HCT116 (cell line): Measurements from ENCODE around the gene EPS8.

Source experiments
- EGR1 ChIP-seq: IDR thresholded peaks from 2 replicates; pipeline ENCODE4 v1.6.1; 2012; ENCODE audit warnings: low read depth
- EZH2 ChIP-seq: fragments of 200-600 bp; sonication (generic); IDR thresholded peaks from 2 replicates; pipeline ENCODE4 v1.6.1; 2017; ENCODE audit warnings: antibody characterized with exemption, mixed run types
- JUND ChIP-seq: IDR thresholded peaks from 2 replicates; pipeline ENCODE4 v1.6.1; 2012
- POLR2AphosphoS5 ChIP-seq: IDR thresholded peaks from 2 replicates; pipeline ENCODE4 v1.6.1; 2011; ENCODE audit warnings: mild to moderate bottlenecking, low read depth, low read length, moderate library complexity
- RAD21 ChIP-seq: IDR thresholded peaks from 2 replicates; pipeline ENCODE4 v1.6.1; 2012; ENCODE audit warnings: low read depth, mild to moderate bottlenecking
- REST ChIP-seq: IDR thresholded peaks from 2 replicates; pipeline ENCODE4 v1.6.1; 2012; ENCODE audit warnings: low read depth
- YY1 ChIP-seq: IDR thresholded peaks from 2 replicates; pipeline ENCODE4 v1.6.1; 2011; ENCODE audit warnings: low read length, low read depth, moderate library complexity, mild to moderate bottlenecking; ENCODE audit not compliant: insufficient replicate concordance; ENCODE audit errors: extremely low read depth
- ZBTB33 ChIP-seq: IDR thresholded peaks from 2 replicates; pipeline ENCODE4 v1.6.1; 2011; ENCODE audit warnings: mild to moderate bottlenecking, low read length, moderate library complexity; ENCODE audit not compliant: insufficient replicate concordance; ENCODE audit errors: extremely low read depth
- ZNF274 ChIP-seq: fragments of 200-500 bp; sonication (Bioruptor generic); IDR thresholded peaks from 2 replicates; pipeline ENCODE4 v1.6.1; 2014; ENCODE audit warnings: mild to moderate bottlenecking, low read depth, low read length, inconsistent platforms
- TF ChIP-seq, protein P1 (sequence below), 3 experiments: fragments of 200-600 bp in 1 of 3; sonication (generic) in 1 of 3; IDR thresholded peaks in 2 of 3; conservative IDR thresholded peaks in 1 of 3; 2 replicates each; pipeline ENCODE4 v1.5.1; 2012 to 2017; ENCODE audit warnings: low read depth in 2 of 3, low read length in 2 of 3, antibody characterized with exemption in 1 of 3, borderline replicate concordance in 1 of 3, control low read depth in 1 of 3, mild to moderate bottlenecking in 1 of 3, mixed read lengths in 1 of 3, mixed run types in 1 of 3, moderate library complexity in 1 of 3; ENCODE audit not compliant: insufficient read depth in 1 of 3
- TF ChIP-seq, protein P2 (sequence below): IDR thresholded peaks from 2 replicates; pipeline ENCODE4 v1.6.1; 2012

DNA sequence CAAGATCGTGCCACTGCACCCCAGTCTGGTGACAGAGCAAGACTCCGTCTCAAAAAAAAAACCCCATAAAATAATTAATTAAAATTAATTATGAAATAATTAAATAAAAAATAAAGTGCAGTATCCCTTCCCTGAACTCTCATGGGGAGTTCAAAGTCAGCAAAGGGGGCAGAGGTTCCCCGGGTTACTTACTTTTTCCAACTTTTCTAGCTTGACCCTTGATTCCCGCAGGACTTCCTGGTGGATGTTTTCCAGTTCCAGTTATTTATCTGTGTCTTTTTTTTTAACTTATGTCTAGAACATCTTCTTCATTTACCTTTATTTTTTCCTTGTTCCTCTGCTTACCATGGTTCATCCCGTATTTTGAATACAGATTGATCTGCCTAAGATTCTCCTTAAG is 197.4 kb downstream of the EPS8 start:
- TF ChIP-seq, protein P1, sequence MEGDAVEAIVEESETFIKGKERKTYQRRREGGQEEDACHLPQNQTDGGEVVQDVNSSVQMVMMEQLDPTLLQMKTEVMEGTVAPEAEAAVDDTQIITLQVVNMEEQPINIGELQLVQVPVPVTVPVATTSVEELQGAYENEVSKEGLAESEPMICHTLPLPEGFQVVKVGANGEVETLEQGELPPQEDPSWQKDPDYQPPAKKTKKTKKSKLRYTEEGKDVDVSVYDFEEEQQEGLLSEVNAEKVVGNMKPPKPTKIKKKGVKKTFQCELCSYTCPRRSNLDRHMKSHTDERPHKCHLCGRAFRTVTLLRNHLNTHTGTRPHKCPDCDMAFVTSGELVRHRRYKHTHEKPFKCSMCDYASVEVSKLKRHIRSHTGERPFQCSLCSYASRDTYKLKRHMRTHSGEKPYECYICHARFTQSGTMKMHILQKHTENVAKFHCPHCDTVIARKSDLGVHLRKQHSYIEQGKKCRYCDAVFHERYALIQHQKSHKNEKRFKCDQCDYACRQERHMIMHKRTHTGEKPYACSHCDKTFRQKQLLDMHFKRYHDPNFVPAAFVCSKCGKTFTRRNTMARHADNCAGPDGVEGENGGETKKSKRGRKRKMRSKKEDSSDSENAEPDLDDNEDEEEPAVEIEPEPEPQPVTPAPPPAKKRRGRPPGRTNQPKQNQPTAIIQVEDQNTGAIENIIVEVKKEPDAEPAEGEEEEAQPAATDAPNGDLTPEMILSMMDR (IDR thresholded peaks at IDR 0.05 in 2 of 3, conservative IDR thresholded peaks at IDR 0.05 in 1 of 3; ENCODE audit: borderline replicate concordance in 1 of 3, insufficient read depth in 1 of 3, low read depth in 2 of 3, low read length in 2 of 3): no peak
- TF ChIP-seq EZH2: no peak
- TF ChIP-seq RAD21: no peak
- no peak for TF ChIP-seq JUND
- TF ChIP-seq ZBTB33: no peak
- TF ChIP-seq POLR2AphosphoS5: no peak
- no peak for TF ChIP-seq REST
- TF ChIP-seq ZNF274: no peak
- TF ChIP-seq, protein P2, sequence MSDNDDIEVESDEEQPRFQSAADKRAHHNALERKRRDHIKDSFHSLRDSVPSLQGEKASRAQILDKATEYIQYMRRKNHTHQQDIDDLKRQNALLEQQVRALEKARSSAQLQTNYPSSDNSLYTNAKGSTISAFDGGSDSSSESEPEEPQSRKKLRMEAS: no peak
- no peak for TF ChIP-seq YY1
- no peak for TF ChIP-seq EGR1
